Stimulated activated CD4-positive, alpha-beta T cell treated with anti-CD3 and anti-CD28 coated beads, TNF-alpha, amount 100 ng/mL, for 1 hour (primary cell): ENCODE data around the gene SPTLC2.

Source experiments
- DNase-seq, 3 donors: peaks; one replicate each; pipeline ENCODE4 v3.0.0-alpha.2; 2020; ENCODE audit warnings: low read depth in 3 of 3, low spot score in 1 of 3

Gene SPTLC2

DNA sequence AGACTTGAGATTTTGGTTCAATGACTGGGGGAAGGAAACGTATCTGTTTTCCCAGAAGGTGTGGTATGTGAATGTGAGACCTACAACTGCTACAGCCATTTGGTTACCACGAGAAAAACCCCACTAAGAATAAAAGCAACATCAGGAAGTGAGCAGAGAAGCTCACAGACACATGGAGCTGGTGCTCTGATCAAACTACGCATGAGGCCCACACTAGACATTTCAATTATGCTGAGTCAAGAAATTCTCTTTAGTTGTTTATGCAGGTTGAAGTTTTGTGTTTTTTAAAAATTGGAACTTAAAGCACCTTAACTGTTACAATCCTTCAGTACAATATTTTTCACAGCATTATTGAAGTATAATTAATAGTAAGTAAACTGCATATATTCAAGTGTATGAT is 8.9 kb upstream of the SPTLC2 start:
- DNase-seq, result no peak

DNA sequence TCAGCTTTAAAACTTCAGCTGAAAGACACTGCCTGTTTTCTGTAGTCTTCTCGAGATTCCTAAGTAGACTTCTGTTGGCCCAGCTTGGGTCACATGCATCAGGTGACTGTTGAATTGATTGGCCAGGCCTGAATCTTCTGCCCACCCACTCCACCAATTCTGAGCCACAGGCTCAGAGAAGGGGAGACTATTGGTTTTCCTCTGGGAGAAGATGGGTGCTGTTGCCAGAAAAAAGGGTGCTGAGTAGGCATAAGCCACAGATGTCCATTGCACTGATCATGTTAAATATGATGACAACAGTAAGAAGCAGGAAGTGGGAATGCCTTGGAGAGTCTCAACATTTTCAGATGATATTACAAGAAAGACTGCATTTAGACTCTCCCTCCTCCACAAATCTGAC is 6.8 kb upstream of the SPTLC2 start:
- no peak for DNase-seq

GRCh38 chr14:77622366-77622961 is 6.0 kb upstream of the SPTLC2 start:
- DNase-seq, result no peak

GRCh38 chr14:77620222-77620870 is 3.9 kb upstream of the SPTLC2 start:
- no peak for DNase-seq

GRCh38 chr14:77618381-77618970 is 2.0 kb upstream of the SPTLC2 start:
- no peak for DNase-seq

DNA sequence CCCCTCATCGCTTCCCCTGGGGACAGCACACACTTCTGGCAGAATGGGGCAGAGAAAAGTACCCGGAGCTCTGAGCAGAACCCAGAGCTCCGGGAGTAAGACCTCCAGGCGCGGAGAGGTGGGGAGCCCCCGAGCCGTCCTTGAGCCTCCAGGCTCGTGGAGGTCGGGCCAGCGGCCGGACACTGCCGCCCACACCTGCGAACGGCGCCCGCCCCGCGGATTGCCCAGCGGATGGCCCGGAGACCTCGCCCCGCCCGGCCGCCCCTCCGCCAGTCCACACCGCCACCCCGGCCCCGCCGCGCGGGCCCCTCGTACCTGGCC is 344 bp downstream of the SPTLC2 start:
- no peak for DNase-seq

DNA sequence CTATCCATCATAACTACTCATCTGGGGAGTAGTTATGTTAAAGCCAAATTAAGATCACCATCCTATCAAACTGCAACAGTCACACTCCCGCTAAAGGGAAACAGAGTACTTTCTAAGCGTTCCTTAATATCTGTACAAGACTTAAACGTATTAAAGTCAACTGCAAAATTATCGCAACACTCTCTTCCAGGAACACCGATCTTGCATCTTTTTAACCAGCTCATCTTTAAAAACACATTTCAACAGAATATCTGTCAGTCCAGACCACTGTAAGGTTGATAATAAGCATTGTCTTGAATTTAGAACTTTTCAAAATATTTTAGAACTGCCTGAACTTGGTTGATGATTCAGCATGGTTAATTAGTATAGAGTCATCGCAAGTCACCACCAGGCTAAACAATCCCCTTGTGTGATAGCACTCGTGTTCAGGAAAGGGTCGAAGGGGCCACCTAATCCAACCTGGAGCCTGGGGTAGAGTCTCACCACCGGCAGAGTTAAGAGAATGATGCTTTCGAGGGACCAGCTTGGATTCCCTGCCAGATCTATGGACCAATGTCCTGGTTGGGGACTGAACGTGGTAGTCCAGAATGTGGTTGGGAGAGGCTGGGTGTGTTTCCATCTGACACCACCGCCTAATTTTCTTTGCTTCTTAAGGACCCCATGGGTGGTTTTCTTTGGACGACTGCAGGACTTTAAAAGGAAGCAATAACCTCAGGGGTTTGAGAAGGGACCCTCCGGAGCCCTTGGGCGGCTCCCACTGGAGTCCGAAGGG is 890 bp downstream of the SPTLC2 start:
- no peak for DNase-seq

DNA sequence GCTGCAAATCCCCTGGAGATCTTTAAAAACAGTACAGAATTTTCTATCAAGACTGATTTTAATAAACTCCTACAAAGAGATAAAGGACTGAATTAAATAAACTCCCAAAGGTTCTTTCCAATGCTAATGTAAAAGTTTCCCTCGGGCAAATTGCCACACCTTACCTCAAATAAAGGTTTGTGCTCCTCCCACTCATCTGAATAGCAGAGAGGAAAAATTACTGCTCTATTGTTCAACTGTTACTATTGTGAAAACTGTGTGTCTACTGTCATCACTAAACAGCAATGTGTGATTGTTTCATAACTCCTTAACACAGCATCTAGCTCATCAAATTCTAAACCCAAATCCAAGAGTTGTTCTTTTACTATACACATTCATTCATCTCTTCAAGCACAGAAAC is 3.2 kb downstream of the SPTLC2 start:
- DNase-seq, result no peak

DNA sequence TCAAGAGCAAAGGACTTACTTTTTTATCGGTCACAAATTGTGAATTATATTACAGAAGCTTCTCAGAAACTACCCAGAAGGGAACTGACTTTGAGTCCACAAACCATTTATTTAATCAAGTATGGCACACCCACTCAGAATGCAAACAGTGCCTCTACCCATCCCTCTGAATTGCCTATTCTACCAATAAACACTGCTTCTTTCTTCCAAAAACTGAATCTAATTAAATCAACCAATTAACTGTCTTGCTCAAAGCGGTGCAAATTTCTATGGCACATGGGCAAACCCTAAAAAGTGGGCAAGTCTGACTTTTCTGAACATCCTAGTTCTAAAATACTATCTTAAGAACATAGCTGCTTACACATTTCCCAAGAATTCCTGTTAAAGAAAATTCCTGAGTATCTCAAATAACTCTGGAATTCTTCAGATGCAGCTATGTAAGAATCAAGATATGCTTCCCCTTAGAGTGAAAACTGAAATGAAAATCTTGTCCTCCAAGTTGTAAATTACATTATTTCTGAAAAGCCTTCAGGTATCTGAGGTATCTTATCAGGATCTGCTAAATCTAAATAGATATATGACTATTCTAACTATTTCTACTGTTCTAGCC is 4.3 kb downstream of the SPTLC2 start:
- DNase-seq, result no peak

DNA sequence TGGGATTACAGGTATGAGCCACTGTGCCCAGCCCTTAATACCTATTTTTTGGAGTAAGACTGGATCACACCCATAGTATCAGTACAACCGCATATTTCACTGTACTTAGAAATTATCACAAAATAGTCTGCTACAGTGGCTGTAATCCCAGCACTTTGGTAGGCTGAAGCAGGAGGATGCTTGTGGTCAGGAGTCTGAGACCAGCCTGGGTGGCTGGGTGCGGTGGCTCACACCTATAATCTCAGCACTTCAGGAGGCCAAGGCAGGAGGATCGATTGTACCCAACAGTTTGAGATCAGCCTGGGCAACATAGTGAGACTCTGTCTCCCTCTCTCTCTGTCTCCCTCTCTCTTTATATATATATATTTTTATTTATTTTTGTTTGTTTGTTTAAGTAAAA is 5.9 kb downstream of the SPTLC2 start:
- no peak for DNase-seq

- no peak for DNase-seq
These were observed 6.5 kb downstream of the SPTLC2 start for GRCh38 chr14:77609922-77610321.

DNA sequence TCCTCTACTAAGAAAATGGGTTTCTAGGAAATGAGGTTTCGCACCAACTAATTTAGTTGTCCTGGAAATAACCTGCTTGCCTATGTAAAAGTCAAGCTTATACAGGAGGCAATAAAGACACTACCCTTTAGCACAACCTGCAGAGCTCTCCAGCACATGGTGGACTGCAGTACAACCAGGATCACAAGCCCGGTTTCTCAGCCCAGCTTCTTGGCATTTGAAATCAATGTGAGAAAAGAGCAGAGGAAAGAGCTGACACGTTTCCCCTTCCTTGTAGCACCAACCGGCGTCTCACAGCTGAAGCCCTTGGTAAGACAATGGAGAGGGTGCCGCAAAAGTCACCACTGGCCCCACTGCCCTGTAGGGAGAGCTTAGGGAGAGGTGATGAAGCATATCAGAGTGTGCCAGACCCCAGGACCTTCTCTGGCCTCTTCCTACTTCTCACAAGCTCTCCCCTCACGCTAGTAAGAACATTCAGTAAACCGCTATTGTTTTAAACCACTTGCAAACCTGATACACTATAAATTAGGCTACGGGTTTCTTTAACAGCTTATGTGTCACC is 8.6 kb downstream of the SPTLC2 start:
- no peak for DNase-seq

- DNase-seq, result no peak
These were observed 11.0 kb downstream of the SPTLC2 start for GRCh38 chr14:77605392-77605972.

DNA sequence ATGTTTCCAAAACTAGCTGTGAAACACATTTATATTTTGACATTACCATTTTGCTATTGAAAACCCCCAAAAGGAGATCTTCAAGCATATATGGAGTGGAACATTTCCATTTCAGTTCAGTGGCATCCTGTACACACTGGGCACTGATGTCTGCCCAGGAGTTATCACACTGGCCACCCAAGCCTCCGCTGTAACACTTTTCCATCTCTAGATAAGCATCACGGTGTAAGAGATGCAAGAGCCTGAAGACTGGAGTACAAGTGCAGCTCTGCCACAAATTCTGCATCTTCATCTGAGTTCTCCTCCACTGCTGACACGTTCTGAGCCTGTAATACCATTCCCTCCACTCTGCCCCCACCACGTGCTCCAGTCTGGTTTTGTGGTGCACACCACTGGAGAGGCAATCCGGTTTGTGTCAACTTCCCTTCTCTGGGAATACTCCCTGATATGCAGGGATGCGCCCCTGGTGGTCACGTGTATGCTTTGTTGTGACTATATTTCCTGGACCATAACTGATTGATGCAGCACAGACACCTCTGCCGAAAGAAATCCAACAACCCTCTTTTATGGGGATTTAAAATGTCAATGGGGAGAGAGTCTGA is 12.7 kb downstream of the SPTLC2 start:
- no peak for DNase-seq

DNA sequence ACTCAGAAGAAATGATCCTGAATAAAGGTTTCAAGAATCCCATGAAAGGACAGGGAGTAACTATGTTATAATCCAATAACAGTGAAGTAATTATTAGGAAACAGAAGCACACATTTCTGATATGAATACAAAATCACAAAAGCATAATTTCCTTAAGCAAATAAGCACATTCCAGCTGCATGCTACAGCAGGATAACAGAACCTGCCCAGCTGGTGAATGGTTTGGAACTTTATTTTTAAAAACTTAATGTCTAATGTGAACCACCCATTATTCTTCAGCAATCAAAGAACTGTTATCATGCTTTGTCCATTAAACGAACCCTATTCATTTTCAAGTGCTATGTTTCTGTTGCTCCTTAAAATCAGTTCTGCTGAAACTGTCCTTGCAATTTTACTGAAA is 13.4 kb downstream of the SPTLC2 start:
- DNase-seq, result no peak

DNA sequence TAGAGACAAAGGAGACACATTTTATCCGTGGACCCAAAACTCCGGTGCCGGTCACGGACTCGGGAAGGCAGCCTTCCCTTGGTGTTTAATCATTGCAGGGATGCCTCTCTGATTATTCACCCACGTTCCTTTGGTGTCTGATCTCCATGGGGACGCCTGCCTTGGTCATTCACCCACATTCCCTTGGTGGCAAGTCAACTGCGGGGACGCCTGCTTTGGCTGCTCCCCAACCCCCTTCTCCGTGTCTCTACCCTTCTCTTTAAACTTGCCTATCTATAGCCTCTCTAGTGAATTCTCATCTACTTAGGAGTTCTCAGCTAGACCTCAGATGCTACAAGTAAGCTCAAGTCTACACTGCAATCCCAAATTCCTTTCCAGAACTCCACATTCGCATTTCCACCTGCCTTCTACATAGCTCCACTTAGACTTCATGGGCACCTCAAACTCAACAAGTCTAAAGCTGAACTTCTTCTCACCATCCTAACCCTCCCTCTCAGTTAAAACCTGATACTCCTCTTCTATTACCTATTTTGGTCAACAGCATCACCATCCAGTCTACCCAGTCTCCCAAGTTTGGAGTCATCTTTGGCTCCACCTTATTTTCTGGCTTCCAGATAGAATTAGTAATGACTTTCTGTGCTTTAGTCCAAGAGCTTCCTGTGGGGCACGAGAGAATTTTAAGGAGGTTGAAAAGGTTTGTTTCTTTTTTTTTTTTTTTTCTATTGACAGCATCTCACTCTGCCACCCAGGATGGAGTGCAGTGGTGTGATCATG is 14.4 kb downstream of the SPTLC2 start:
- no peak for DNase-seq

DNA sequence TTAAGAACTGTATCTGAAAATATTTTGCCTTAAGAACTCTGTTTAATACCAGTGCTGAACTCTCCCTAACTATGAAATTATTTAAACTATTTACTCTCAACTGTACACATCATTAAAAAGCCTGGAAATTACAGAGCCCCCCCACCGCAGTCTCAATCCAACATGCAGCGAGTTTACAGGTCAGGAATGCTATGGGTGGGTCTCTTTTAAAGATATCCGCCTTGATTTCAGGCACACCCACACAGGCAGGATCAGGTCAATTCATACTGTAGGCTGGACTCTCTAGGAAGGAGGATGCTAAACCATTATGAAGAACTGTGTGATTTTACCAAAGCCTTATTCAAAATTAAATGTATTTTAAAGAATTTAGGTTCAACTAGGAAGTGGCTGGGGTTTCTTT is 16.5 kb downstream of the SPTLC2 start:
- DNase-seq, result no peak

DNA sequence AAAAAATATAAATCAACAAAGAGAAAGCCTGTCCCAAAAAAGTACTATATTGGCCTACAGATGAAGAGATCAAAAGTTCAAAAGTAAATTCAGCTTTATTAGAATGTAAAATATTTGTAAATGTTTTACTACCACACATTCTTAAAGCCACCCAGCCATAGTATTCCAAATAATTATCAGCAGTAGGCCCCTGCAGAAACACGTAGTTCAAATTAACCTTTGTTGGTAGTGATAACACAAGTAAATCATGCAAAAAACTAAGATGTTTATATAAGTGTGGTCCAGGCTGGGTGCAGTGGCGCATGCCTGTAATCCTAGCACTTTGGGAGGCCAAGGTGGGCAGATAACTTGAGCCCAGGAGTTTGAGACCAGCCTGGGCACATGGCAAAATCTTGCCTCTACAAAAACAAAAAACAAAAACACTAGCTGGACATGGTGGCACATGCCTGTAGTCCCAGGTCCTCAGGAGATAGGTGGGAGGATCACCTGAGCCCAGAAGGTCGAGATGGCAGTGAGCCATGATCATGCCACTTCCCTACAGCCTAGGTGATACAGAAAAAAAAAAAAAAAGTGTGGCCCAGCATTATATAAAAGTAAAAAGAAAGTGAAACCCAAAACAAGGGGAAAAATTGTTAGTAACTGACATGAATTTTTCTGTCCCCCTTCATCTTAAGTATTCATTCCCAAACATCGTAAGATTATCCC is 17.9 kb downstream of the SPTLC2 start:
- DNase-seq, result no peak

DNA sequence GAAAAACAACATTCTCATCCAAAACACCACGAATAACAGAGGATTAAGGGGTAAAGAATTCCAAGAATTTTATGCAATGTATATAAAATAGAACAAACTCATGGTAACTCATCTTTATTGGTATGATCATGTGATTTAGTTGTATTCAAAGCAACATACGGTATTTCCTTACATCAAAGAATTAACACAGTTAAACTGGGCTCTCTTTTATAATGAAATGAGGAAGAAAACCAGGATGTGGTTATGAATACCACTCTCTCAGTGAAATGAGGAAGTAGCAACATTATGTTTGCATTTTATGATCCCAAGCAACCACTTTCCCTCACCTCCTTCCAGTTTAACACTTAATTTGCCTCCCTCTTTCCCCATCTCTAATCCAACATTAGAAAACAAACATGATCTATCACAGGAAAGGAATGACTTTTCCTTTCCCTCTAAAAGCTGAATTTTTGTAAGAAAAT is 22.9 kb downstream of the SPTLC2 start:
- DNase-seq, result no peak
